ENCODE data around the gene FAM110C. TPM values are rescaled to one million over a fixed set of nuclear protein-coding genes. Genes with fewer than 3 reads are reported as not detected.

Gene FAM110C, protein sequence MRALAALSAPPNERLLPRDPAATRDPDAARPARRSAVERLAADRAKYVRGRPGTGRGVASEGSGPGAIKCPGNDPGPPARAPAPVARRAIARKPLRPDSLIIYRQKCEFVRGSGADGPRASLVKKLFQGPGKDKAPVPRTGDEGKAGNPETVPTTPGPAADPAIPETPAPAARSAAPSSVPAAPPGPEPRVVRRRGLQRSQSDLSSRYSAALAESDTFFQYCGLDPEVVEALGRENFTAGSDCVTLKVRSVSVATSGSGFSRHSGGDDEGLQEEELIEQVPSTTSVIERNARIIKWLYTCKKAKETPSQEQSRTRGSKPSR
- total RNA-seq (1 to 10 TPM; 2.1 to 2.5 TPM), polyA plus RNA-seq (under 1 TPM; 0.19 to 0.26 TPM)

- intact Hi-C loops (cut with micrococcal nuclease) = no loop called here
- no peaks in the 10 kb centered on the region for H3K9me3 ChIP-seq (ENCODE audit: control insufficient read depth in 1 of 2, low read length in 2 of 2)
- H3K27ac Mint-ChIP-seq = peak within 1 kb of the TSS; percentile 4 to 88 (median 57)
- peaks cover 5 to 7% of the 10 kb centered on the region in 2 donors for H3K27me3 Mint-ChIP-seq
- DNase-seq = peak; percentile 31 to 55 (median 43)
- H3K4me1 ChIP-seq (ENCODE audit: insufficient read depth, low read length) = peaks cover 24% of the 10 kb centered on the region
- peaks cover 5 to 21% (median 16%) of the 10 kb centered on the region in 4 donors for H3K4me1 Mint-ChIP-seq
- H3K36me3 Mint-ChIP-seq = peaks cover 0 to 2% of the 10 kb centered on the region in 2 donors
- H3K4me3 Mint-ChIP-seq = peak within 1 kb of the TSS; percentile 83 to 92 (median 88)
- no peaks in the 10 kb centered on the region for H3K36me3 ChIP-seq (ENCODE audit: insufficient read depth, low read length)
- ChIA-PET POLR2A (ENCODE audit: partially characterized antibody) (interaction anchor here (1.0 to 2.7 kb wide), 4 partner anchors 11 to 630 kb away, joined by 3 to 14 read pairs (median 4); partner anchors contain the start of gene TMEM18), CTCF (ENCODE audit: partially characterized antibody) (interaction anchor here (1.6 kb wide), 1 partner anchor 29 kb away, joined by 5 read pairs; no protein-coding TSS in a partner anchor)
- no peak within 1 kb of the TSS for H3K27ac ChIP-seq (ENCODE audit: low read depth, low read length)
- H3K27me3 ChIP-seq (ENCODE audit: insufficient read depth, low read length) = peaks cover 5% of the 10 kb centered on the region
- peaks cover 0 to 2% (median 0%) of the 10 kb centered on the region in 8 donors for H3K9me3 Mint-ChIP-seq
- H3K4me3 ChIP-seq (ENCODE audit: low read length in 2 of 2) = peak within 1 kb of the TSS in 1 of 2 donors; percentile 62
These were observed at the start of gene FAM110C for GRCh38 chr2:46471-47345. Gene FAM110C (minus strand): TSS chr2:46505. CDS start chr2:46385, 120 bp downstream.

DNA sequence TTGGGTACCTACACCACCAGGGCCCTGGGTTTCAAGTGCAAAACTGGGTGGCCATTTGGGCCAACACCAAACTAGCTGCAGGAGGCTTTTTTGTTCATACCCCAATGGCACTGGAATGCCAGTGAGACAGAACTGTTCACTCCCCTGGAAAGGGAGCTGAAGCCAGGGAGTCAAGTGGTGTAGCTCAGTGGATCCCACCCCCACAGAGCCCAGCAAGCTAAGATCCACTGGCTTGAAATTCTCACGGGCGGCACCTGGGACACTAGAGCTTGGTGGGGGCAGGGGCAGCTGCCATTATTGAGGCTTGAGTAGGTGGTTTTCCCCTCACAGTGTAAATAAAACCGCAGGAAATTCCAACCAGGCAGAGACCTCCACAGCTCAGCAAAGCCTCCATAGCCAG, 46.0 kb upstream of the FAM110C start:
- no peak for DNase-seq
- Histone ChIP-seq H3K27ac (ENCODE audit: low read depth, low read length) (no peak overlapping the region), H3K9me3 (ENCODE audit: control insufficient read depth in 1 of 2, low read length in 2 of 2) (no peaks in the 10 kb centered on the region), H3K4me3 (ENCODE audit: low read length in 2 of 2) (no peak overlapping the region), H3K27me3 (ENCODE audit: insufficient read depth, low read length) (no peaks in the 10 kb centered on the region), H3K4me1 (ENCODE audit: insufficient read depth, low read length) (no peaks in the 10 kb centered on the region), H3K36me3 (ENCODE audit: insufficient read depth, low read length) (no peaks in the 10 kb centered on the region)
- Mint-ChIP-seq H3K9me3 (peaks cover 0 to 9% (median 7%) of the 10 kb centered on the region in 8 donors), H3K27ac (no peak overlapping the region), H3K36me3 (no peaks in the 10 kb centered on the region), H3K4me3 (no peak overlapping the region), H3K4me1 (no peaks in the 10 kb centered on the region), H3K27me3 (peaks cover 1 to 10% of the 10 kb centered on the region in 2 donors)
- POLR2A ChIA-PET (ENCODE audit: partially characterized antibody) = no interaction called here
- intact Hi-C loops (cut with micrococcal nuclease) = no loop called here
- CTCF ChIA-PET (ENCODE audit: partially characterized antibody) = no interaction called here

DNA sequence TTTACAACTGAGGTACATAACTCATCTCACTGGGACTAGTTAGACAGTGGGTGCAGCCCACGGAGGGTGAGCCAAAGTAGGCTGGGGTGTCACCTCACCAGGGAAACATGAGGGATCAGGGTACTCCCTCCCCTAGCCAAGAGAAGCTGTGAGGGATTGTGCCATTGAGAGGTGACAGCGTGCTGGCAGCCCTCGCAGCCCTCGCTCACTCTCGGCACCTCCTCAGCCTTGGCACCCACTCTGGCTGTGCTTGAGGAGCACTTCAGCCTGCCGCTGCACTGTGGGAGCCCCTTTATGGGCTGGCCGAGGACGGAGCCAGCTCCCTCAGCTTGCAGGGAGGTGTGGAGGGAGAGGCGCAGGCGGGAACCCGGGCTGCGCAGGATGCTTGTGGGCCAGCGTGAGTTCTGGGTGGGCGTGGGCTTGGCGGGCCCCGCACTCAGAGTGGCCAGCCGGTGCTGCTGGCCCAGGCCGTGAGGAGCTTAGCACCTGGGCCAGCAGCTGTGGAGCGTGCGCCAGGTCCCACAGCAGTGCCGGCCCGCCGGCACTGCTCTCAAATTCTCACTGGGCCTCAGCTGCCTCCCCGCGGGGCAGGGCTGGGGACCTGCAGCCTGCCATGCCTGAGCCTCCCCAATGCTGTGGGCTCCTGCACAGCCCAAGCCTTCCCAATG, 44.5 kb upstream of the FAM110C start:
- ChIA-PET CTCF (ENCODE audit: partially characterized antibody) (no interaction called here), POLR2A (ENCODE audit: partially characterized antibody) (no interaction called here)
- no peak overlapping the region for H3K27ac Mint-ChIP-seq
- no peak overlapping the region for H3K4me3 Mint-ChIP-seq
- peaks cover 0 to 5% (median 2%) of the 10 kb centered on the region in 8 donors for H3K9me3 Mint-ChIP-seq
- Histone ChIP-seq H3K4me1 (ENCODE audit: insufficient read depth, low read length) (no peaks in the 10 kb centered on the region), H3K4me3 (ENCODE audit: low read length in 2 of 2) (no peak overlapping the region), H3K9me3 (ENCODE audit: control insufficient read depth in 1 of 2, low read length in 2 of 2) (no peaks in the 10 kb centered on the region), H3K27ac (ENCODE audit: low read depth, low read length) (no peak overlapping the region), H3K27me3 (ENCODE audit: insufficient read depth, low read length) (no peaks in the 10 kb centered on the region), H3K36me3 (ENCODE audit: insufficient read depth, low read length) (no peaks in the 10 kb centered on the region)
- DNase-seq = no peak
- H3K4me1 Mint-ChIP-seq = no peaks in the 10 kb centered on the region
- no peaks in the 10 kb centered on the region for H3K36me3 Mint-ChIP-seq
- H3K27me3 Mint-ChIP-seq = peaks cover under 1 to 12% of the 10 kb centered on the region in 2 donors
- intact Hi-C loops (cut with micrococcal nuclease) = no loop called here

GRCh38 chr2:85761-86160, 39.5 kb upstream of the FAM110C start:
- H3K36me3 ChIP-seq (ENCODE audit: insufficient read depth, low read length) = no peaks in the 10 kb centered on the region
- Mint-ChIP-seq H3K36me3 (no peaks in the 10 kb centered on the region), H3K27ac (peak overlapping the region in 1 of 7 donors; percentile 26), H3K4me3 (no peak overlapping the region), H3K27me3 (peaks cover 5 to 10% of the 10 kb centered on the region in 2 donors), H3K4me1 (no peaks in the 10 kb centered on the region), H3K9me3 (no peaks in the 10 kb centered on the region)
- intact Hi-C loops (cut with micrococcal nuclease) = no loop called here
- no peak for DNase-seq
- H3K27ac ChIP-seq (ENCODE audit: low read depth, low read length) = no peak overlapping the region
- no peaks in the 10 kb centered on the region for H3K9me3 ChIP-seq (ENCODE audit: control insufficient read depth in 1 of 2, low read length in 2 of 2)
- no peak overlapping the region for H3K4me3 ChIP-seq (ENCODE audit: low read length in 2 of 2)
- POLR2A ChIA-PET (ENCODE audit: partially characterized antibody) = no interaction called here
- no peaks in the 10 kb centered on the region for H3K4me1 ChIP-seq (ENCODE audit: insufficient read depth, low read length)
- CTCF ChIA-PET (ENCODE audit: partially characterized antibody) = no interaction called here
- H3K27me3 ChIP-seq (ENCODE audit: insufficient read depth, low read length) = no peaks in the 10 kb centered on the region

DNA sequence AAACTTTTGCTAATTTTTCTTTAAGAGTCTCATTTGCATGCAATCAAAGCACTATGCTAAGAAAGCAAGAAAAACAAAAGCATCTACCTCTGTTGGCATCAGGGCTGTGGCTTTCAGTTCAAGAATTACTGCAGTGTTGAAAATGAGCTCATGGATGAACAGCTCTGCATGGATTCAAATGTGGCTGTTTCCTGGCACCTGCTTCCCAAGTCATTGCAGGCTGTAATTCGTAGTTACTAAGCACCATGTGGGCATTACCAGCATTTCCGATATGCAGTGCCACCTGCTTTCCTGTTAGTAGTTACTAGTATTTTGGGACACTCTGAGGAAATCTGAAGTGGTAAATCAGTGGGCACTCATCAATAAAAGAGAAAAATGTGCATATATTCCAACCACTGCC, 37.8 kb upstream of the FAM110C start:
- H3K27me3 ChIP-seq (ENCODE audit: insufficient read depth, low read length) = no peaks in the 10 kb centered on the region
- intact Hi-C loops (cut with micrococcal nuclease) = no loop called here
- H3K36me3 ChIP-seq (ENCODE audit: insufficient read depth, low read length) = no peaks in the 10 kb centered on the region
- Mint-ChIP-seq H3K27ac (no peak overlapping the region), H3K4me1 (no peaks in the 10 kb centered on the region), H3K36me3 (no peaks in the 10 kb centered on the region), H3K9me3 (no peaks in the 10 kb centered on the region), H3K4me3 (no peak overlapping the region), H3K27me3 (peaks cover 8 to 15% of the 10 kb centered on the region in 2 donors)
- H3K9me3 ChIP-seq (ENCODE audit: control insufficient read depth in 1 of 2, low read length in 2 of 2) = no peaks in the 10 kb centered on the region
- no peak for DNase-seq
- ChIA-PET CTCF (ENCODE audit: partially characterized antibody) (no interaction called here), POLR2A (ENCODE audit: partially characterized antibody) (no interaction called here)
- H3K27ac ChIP-seq (ENCODE audit: low read depth, low read length) = no peak overlapping the region
- H3K4me1 ChIP-seq (ENCODE audit: insufficient read depth, low read length) = no peaks in the 10 kb centered on the region
- H3K4me3 ChIP-seq (ENCODE audit: low read length in 2 of 2) = no peak overlapping the region

GRCh38 chr2:80971-81736, 34.8 kb upstream of the FAM110C start:
- CTCF ChIA-PET (ENCODE audit: partially characterized antibody) = no interaction called here
- no peaks in the 10 kb centered on the region for H3K36me3 Mint-ChIP-seq

More at GRCh38 chr2:80971-81736, 34.8 kb upstream of the FAM110C start:
- intact Hi-C loops (cut with micrococcal nuclease) = no loop called here
- Mint-ChIP-seq H3K4me1 (no peaks in the 10 kb centered on the region), H3K9me3 (peaks cover 0 to 10% (median 0%) of the 10 kb centered on the region in 8 donors), H3K27ac (no peak overlapping the region), H3K4me3 (no peak overlapping the region), H3K27me3 (peaks cover 16 to 21% of the 10 kb centered on the region in 2 donors)
- POLR2A ChIA-PET (ENCODE audit: partially characterized antibody) = no interaction called here
- Histone ChIP-seq H3K4me3 (ENCODE audit: low read length in 2 of 2) (no peak overlapping the region), H3K36me3 (ENCODE audit: insufficient read depth, low read length) (no peaks in the 10 kb centered on the region), H3K27me3 (ENCODE audit: insufficient read depth, low read length) (no peaks in the 10 kb centered on the region), H3K27ac (ENCODE audit: low read depth, low read length) (no peak overlapping the region), H3K9me3 (ENCODE audit: control insufficient read depth in 1 of 2, low read length in 2 of 2) (no peaks in the 10 kb centered on the region), H3K4me1 (ENCODE audit: insufficient read depth, low read length) (no peaks in the 10 kb centered on the region)
- no peak for DNase-seq

All from CD4-positive, alpha-beta memory T cell (primary cell).